OCI-M2 (cell line): ENCODE data around the gene MYLK4.
A peak's percentile ranks its signal among the peaks of the same experiment; 100 is the strongest.
"Not testable (repeated sequence)": the region's sequence is repeated elsewhere in the genome, so short reads cannot be mapped to it uniquely, and the experiment has no call there.

Source experiments
- DNase-seq: peaks from one replicate; lab custom pipeline; 2025; ENCODE audit not compliant: unreplicated experiment; lab: John Stamatoyannopoulos, UW

Gene MYLK4

DNA sequence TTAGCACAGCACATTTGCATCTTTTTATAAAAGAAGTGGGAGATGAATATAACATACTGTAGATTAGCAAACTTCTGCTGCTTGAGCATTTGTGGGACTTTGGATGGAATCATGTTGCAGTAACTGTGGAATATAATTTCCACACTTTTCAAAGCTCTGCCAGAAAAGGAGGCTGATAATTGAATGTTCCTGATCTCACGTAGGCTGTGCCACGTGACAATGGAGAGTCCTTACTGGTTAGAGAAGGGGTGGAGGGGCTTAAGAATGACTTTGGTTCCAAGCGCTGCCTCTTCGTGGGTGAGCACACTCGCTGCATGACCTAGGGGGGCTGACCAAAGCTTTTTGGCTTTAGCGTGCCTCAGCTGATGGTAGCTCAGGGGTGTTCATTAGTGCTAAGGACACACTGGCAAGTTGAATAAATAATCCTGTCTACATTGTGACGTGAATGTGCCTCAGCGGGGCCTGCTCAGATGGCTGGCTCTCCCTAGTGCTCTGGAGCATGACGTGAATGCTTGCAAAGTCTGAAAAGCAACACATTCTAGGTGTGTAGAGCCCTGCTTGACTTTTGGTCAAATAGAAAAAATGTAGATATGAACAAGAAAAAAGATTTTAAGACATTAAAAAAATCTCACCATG lies 29.5 kb upstream of the MYLK4 start:
- DNase-seq = no peak

DNA sequence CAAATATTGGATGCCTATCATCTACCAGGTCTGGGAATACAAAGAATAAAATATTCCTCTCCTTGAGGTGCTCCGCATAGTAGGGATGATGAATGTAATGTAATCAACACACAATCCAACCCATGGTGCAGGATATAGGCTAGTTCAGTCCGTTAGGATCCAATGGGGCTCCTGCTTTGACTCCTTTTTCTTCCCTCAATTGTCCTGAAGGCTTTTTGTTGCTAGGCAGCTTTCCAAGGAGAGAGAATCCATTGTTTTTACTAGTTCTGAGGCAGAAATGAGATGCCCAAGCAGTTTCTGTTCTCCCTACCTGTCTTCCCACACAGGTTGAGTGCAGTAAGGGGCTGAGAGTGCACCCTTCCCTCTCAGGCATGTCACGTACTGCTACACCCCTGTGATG lies 26.5 kb upstream of the MYLK4 start:
- no peak for DNase-seq

DNA sequence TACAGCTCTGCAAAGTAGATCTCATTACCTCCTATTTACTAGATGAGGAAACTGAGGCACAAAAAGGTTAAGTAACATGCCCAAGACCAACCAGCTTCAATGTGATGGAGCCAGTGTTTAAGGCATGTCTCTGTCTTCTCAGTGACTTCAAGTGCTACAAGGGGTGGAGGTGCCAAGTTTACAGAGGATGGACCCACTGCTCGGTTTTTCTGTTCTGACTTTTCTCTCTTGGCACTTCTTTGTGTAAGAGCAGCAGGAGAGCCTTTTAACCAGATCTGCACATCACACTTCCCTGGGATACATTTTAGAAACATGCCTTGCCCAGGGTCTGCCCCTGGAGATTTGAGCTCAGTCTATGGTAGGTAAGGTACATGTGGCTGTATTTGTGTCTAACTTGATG lies 24.3 kb upstream of the MYLK4 start:
- no peak for DNase-seq

DNA sequence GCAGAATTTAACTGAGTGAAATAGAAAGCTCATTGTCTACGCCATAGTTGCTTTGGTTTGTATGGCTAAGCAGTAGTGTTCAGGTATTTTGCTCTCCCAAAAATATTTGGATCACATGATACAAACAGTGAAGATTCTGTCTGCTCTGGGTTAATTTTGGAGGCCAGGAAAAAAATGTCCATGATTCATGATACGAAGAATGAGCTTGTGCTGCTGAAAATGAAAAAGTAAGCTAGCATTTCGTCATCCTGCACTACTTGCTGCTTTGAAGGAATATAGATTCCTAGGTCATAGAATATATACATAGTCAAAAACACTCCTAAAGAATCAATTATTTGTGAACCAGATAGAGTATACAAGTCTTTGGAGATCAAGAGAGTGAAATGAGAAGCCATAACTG lies 22.7 kb upstream of the MYLK4 start:
- DNase-seq = no peak

DNA sequence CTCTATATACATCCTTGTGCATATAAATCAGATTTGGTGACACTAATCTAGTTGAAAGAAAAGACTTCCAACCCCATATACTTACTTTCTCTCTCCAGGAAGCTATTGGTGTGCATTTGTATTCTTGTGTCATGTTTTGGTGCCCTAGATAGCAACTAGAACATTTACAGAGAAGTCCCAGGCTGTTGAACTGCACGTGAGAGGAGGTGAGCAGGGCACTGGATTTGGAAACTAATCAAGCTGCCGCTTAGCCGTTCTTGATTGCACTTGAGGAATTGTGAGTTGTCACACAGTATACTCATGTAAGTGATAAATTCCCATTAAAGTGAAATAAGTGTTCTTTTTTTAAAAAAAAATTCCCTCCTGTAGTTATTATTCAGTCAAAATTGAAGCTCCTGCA lies 22.1 kb upstream of the MYLK4 start:
- DNase-seq = no peak

DNA sequence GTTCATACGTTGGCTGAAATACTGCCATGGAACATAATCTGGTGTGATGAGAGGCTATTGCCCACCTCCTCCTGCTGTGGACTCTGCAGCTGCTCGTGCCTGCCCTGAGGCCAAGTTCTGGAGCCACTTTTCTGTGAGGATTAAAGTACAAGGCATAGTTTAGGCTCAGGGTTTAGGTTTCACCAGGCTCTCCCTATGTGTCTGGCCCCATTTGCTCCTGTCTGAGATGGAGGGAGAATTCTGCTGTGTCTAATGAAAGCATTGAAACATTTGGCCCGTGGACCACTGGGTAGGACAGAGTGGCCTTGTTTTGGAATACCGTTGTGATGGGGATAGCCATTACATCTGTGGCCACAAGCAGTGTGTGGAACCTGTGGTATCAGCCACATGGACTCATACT lies 20.4 kb upstream of the MYLK4 start:
- DNase-seq = no peak

DNA sequence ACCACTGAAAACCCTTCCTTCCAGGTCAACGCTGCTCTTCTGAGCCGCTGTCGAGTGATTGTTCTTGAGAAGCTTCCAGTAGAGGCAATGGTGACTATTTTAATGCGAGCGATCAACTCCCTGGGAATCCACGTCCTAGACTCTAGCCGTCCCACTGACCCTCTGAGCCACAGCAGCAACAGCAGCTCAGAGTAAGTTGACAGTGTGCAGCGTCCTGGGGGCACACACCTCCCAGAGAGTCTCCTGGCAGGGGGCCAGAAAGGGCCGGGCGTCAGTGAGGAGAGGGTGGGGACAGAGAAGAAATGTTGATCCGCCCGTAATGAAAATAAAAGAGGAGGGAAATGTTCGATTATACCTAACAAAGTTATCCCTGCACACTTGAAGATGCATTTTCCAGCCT lies 19.4 kb upstream of the MYLK4 start:
- no peak for DNase-seq

DNA sequence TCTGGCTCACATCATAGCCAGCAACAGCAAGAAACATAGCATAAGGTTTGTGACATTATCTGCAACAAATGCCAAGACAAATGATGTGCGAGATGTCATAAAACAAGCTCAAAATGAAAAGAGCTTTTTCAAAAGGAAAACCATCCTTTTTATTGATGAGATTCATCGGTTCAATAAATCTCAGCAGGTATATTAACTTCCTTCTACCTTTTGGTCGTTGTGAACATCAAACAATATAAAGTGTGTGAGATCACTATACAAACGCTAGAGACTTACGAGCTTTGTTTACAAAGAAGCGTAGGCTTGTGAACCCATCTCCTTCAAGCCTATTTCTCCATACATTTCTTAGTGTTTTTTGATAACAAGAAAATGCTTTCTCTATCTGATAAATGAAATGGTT lies 18.0 kb upstream of the MYLK4 start:
- no peak for DNase-seq

DNA sequence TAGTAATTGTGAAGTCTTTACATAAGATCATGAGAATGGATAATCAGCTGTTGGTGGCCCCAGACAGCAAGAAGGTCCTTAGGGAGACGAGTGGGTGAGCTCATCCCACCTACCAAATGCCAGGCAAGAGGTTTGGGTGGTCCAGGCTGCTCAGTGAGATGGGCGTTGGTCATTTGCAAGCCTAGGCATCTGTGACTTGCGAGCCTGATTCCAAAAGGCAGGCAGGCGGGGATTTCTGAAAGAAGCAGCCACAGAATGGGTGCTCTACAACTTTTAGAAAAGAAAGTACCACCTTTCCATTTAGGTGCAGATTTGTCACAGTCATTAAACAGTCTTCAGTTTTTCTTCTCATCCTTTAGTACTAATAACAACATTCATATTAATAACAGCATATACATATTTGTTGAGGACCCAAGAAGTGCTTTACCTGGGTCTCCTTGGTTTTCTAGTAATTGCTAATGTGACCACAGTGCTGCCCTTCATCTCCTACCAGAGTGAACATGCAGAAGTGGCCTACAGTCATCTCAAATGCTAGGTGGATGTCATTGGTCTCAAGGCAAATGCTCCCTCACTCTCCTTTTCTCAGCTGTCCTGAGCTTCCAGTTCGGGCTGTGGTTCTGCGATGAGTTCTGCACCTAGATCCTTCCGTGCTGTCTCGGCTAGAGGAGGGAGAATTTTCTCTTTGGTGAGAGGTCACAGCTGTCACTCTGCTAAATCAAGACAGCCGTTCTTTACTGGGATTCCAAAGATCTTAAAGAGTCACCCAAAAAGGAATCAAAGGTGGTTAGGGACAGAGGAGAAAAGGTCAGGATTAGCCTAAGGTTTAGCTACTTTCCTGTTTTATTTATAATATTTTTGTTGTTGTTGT lies 17.2 kb upstream of the MYLK4 start:
- no peak for DNase-seq

DNA sequence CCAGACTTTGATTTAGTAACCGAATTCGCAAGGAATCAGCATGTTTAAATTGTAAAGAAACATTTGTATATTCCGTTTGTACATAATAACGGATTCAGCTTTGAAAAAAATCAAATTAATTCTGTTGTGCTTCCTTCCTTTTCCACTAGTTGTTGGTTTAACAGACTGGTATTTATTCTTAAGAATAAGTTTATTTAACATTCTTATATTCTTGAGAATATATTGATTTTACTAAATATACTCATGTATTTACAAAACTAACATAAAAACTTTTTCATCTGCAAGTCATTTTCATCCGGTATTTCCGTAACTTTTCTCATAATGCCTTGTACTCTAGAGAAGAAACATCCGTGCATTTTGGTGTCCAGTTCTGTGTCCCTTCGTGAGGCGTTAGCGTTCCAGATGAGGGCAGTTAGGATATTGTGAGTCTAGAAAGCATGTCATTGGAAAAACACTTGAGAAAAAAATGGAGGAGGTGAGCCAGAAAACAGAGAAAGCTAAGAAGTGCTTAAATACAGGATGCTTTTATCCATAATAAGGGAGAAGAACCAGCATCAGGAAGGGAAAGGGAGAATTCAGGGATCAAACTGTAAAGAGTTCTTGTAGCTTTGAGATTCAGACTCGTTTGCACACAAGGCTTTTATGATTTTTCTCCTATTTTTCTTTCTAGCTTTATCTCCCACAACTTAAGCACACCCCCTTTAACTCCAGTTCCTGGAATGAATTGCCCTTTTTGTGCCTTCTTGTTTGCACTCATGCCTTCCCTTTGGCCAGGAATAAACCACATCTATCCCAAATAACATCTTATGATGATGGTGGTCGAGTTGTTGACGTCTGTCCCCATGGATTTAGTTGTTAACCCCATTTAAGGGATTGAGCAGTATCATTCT lies 16.3 kb upstream of the MYLK4 start:
- DNase-seq = no peak

DNA sequence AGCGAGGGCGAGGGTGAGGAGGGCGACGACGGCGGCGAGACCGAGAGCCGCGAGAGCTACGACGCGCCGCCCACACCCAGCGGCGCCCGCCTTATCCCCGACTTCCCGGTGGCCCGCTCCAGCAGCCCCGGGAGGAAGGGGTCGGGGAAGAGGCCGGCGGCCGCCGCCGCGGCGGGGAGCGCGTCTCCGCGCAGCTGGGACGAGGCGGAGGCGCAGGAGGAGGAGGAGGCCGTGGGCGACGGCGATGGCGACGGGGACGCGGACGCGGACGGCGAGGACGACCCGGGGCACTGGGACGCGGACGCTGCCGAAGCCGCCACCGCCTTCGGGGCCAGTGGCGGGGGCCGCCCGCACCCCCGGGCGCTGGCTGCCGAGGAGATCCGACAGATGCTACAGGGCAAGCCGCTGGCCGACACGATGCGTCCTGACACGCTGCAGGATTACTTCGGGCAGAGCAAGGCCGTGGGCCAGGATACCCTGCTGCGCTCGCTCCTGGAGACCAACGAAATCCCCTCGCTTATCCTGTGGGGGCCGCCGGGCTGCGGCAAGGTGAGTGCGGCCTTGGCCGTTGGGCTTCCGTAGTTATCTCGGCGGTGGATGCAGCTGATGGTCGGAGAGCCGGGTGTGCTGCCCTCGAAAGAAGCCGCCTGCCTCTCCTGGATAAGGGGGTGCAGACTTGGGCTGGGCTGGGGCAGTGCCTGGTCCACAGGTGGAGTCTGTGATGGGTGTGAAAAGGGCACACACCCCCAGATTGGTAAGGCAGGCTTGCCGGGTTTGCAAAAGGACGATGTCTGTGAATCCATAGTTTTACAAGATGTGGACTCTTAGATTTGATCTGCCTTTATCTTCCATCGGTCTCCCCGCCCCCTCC lies 15.4 kb upstream of the MYLK4 start:
- no peak for DNase-seq

DNA sequence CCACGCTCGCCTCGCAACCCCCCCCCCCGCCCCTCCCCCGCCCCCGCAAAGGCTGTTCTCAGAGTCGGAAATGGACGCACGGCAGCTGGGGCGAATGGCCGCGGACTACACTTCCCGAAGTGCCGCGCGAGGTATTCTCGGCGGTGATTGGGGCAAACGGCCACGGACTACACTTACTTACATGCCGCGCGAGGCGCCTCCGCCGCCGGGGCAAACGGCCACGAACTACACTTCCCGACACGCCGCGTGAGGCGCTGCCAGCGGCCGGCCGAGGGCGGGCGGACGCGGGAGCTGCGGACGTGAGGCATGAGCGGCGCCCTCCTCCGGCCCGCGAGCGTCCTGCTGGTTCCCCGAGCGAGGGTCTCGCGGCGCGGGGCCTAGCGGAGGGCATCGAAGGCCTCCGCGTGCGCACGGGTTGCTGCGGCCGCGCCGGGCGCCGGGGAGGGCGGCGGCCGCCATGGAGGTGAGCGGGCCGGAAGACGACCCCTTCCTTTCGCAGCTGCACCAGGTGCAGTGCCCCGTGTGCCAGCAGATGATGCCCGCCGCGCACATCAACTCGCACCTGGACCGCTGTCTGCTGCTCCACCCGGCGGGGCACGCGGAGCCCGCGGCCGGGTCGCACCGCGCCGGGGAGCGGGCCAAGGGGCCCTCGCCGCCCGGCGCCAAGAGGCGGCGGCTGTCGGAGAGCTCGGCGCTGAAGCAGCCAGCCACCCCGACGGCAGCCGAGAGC lies 14.6 kb upstream of the MYLK4 start, which contains the start of gene WRNIP1:
Gene WRNIP1 (plus strand): TSS at position 228 of the 730 bp plus-strand sequence. CDS start 230 bp downstream, at position 458.
- peak; percentile 76 for DNase-seq

DNA sequence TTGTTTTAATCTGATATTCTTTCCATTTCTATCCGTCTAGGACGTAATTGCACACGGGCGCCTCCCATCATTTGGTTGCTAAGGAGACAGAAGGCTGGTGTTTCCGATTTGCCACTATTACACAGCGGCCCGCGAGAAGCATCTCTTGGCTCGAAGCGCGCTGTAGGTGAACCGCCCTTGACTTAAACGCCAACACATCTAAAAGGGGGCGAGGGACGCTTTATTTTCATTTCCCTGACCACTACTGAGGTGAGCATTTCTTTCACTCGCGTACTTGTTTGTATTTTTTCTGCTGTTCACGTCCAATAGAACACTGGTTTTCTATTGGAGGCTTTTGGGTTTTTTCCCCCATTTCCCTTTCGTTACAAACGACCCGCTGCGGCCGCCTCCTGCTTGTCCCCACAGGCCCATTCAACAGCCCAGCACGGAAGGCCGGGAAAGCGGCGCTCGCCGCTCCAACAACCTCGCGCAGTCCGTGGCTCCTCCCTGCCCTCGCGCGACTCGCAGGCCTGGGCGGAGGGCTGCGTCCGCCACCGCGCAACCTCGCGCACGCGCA lies 14.0 kb upstream of the MYLK4 start:
- no peak for DNase-seq

DNA sequence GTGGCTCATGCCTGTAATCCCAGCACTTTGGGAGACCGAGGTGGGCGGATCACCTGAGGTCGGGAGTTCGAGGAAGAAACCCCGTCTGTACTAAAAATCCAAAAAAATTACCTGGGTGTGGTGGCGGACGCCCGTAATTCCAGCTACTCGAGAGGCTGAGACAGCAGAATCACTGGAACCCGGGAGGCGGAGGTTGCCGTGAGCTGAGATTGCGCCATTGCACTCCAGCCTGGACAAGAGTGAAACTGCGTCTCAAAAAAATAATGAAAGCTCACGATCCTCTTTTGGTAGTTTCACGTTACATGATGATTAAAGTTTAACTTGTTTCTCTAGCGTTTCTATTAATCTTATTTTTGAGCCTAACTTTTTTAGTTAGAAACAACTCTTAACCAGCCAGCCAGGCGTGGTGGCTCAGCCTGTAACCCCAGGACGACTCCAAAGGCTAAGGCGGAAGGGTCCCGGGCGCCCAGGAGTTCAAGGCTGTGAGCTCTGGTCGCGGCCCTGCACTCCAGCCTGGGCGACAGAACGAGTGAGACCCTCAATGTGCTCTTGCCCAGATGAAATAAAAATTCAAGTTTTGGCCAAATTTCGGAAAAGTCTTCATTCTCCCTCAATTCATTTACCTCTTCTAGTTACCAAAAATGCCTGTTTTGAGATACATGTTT lies 13.3 kb upstream of the MYLK4 start:
- DNase-seq = no peak

DNA sequence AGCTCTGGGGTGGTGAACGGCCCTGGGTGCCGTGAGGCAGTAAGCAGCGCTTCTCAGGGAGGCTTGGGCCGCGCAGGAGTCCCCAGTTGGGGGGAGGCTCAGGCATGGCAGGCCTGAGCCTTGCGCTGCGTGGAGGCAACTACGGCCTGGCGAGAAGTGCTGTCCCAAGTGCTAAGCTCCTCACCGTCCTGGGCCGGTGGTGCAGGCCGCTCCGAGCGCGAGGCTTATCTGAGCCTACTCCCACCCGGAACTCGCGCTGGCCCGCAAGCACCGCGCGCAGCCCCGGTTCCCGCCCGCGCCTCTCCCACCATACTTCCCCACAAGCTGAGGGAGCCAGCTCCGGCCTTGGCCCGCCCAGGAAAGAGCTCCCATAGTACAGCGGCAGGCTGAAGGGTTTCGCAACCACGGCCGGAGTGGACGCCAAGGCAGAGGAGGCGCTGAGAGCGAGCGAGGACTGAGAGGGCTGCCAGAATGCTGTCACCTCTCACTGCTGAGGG lies 12.7 kb upstream of the MYLK4 start:
- DNase-seq = no peak

DNA sequence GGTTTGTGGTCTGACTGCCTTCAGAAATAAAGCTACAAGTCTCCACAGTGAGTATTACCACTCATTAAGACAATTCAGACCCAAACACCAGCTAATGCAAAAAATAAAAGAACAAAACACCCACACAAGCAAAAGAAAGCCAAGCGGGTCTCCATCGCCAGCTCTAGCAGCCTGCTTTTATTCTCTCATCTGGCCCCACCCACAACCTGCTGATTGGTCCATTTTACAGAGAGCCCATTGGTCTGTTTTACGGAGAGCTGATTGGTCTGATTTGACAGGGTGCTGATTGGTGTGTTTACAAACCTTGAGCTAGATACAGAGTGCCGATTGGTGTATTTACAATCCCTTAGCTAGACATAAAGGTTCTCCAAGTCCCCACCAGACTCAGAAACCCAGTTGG lies 12.1 kb upstream of the MYLK4 start:
- DNase-seq = not testable (repeated sequence)

DNA sequence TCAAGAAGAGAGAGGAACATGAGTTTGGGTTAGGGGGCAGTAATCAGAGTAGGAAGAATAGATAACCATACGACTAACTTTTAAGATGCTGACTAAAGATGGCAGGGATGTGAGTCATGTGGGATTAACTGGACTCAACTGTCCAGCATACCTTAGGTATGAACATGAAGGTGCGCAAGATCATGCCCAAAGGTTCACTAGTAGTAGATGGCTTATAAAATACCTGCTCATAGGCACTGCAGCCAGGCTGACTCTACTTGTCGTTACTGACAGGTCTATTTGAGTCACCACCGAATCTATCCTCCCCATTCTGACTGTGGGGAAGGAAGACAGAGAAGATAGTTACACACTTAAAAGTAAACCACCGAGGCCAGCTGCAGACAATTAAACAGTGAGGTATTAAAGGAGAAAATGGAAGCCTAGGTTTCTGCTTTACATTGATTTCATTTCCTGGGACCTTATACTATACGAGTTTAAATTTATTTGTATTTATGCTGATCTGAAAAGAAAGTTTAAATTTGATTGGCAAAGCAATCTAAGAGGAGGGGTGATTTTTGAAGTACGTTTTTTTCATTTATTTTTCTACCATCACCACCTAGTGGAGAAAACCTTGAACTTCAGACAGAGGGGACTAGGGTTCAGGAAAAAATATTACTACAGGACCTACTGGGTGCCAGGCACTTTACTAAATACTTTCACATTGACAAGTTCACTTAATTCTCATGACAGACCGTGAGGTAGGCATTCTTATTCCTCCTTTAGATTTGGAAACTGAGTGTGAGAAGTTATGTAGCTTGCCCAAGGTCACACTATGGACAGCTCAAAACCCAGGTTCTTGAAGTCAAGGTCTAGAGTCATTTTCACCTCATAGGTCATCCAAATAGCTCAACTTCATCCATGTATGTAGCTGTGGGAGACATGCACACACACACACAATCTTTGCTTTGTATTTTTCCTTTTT lies 10.4 kb upstream of the MYLK4 start:
- DNase-seq = no peak

DNA sequence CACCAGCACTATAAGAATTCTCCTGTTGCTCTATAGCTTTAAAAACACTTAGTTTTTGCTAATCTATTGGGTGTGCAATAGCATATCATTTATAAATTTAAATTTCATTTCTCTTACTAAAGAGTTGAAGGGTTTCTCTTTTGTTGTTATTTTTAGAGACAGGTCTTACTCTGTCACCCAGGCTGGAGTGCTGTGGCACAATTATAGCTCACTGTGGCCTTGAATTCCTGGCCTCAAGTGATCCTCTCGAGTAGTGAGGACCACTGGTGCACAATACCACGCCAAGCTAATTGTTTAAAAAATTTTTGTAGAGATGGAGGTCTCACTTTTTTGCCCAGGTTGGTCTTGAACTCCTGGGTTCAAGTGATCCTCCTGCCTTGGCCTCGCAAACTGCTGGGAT lies 8.3 kb upstream of the MYLK4 start:
- DNase-seq = no peak
